ENCODE results near the gene C16orf46. TPM values are rescaled to one million over a fixed set of nuclear protein-coding genes. Genes with fewer than 3 reads are reported as not detected.

The C16orf46 gene
- total and polyA plus RNA-seq, 2 of the 4 experiments (the other 2 are of a cell fraction): 0.27 to 0.72 TPM

- Histone ChIP-seq H4K91ac (ENCODE audit: insufficient read depth, low read depth, low read length) (no peak overlapping the region), H3K4me3 (ENCODE audit: insufficient read depth, low read depth, low read length) (no peak overlapping the region), H3K23ac (ENCODE audit: low read depth, low read length) (no peak overlapping the region), H4K8ac (ENCODE audit: low read depth in 2 of 2, low read length in 2 of 2) (no peak overlapping the region), H2BK15ac (ENCODE audit: low read depth, low read length) (no peak overlapping the region), H3K9me3 (ENCODE audit: control insufficient read depth, insufficient read depth, low read length) (no peaks in the 10 kb centered on the region), H2AFZ (replicated peaks; ENCODE audit: low read length, poor library complexity) (no peak overlapping the region), H3K4ac (ENCODE audit: low read depth, low read length) (no peak overlapping the region), H2BK5ac (ENCODE audit: low read depth, low read length, poor library complexity, severe bottlenecking) (no peak overlapping the region), H3K4me1 (ENCODE audit: control insufficient read depth, insufficient read depth, low read length) (no peaks in the 10 kb centered on the region), H3K18ac (ENCODE audit: low read depth, low read length) (no peak overlapping the region), H3K27me3 (ENCODE audit: control insufficient read depth, insufficient read depth, low read length) (no peaks in the 10 kb centered on the region; the same call in 1 of the 2 replicates), H3K36me3 (ENCODE audit: control insufficient read depth, insufficient read depth, low read length) (no peaks in the 10 kb centered on the region), H2AK9ac (replicated peaks; ENCODE audit: low read depth, low read length, poor library complexity) (no peak overlapping the region), H2AK5ac (ENCODE audit: low read depth, low read length) (no peak overlapping the region), H3K14ac (replicated peaks; ENCODE audit: low read depth, low read length) (no peak overlapping the region), H3K4me2 (ENCODE audit: low read depth, low read length) (no peak overlapping the region), H3K56ac (ENCODE audit: extremely low read depth, insufficient read depth, low read length) (no peak overlapping the region), H3K27ac (ENCODE audit: insufficient read depth, low read length) (no peak overlapping the region), H4K20me1 (ENCODE audit: insufficient read depth, low read length) (no peaks in the 10 kb centered on the region), H3K79me1 (ENCODE audit: low read depth in 1 of 2, low read length in 2 of 2) (peaks cover 2 to 3% of the 10 kb centered on the region in 2 experiments; a peak in 2 of 4 replicates), H2BK120ac (ENCODE audit: low read depth, low read length) (no peak overlapping the region), H3K9me1 (ENCODE audit: insufficient read depth, low read length) (no peaks in the 10 kb centered on the region), H2BK20ac (ENCODE audit: low read depth, low read length) (no peak overlapping the region), H4K5ac (ENCODE audit: low read depth, low read length) (no peak overlapping the region), H3K9ac (ENCODE audit: low read depth, low read length) (no peak overlapping the region)
- in situ Hi-C loops (cut with MboI; ENCODE audit: low sequenced_read_pairs): no loop called here
- no peak for DNase-seq
- BruUV-seq (replicated peaks): no TSS peak
- TF ChIP-seq CTCF (conservative IDR thresholded peaks at IDR 0.05; ENCODE audit: low read depth, low read length): no peak
- no peak for TF ChIP-seq MXI1 (IDR thresholded peaks at IDR 0.05; ENCODE audit: borderline replicate concordance, low read depth, low read length)
- dilution Hi-C loops (cut with HindIII; ENCODE audit: low sequenced_read_pairs, unreplicated experiment): no loop called here
- ChIA-PET CTCF (no interaction called here), POLR2A (ENCODE audit: unreplicated experiment) (no interaction called here)
- no peak for ATAC-seq (ENCODE audit: low read depth)
- intact Hi-C loops (cut with micrococcal nuclease): loop anchor here (5.0 to 10.0 kb wide), 3 partner anchors 63 to 925 kb away; partner anchors contain the start of genes ATMIN and GAN
Measured at GRCh38 chr16:81099958-81100357, 22.9 kb upstream of the C16orf46 start.
